Measurements from ENCODE around the gene CTNND2.

Gene CTNND2

GRCh38 chr5:11511878-11512277 lies 392.4 kb downstream of the CTNND2 start:
- no peak for DNase-seq

GRCh38 chr5:11510889-11511288 lies 393.4 kb downstream of the CTNND2 start:
- DNase-seq: no peak

DNA sequence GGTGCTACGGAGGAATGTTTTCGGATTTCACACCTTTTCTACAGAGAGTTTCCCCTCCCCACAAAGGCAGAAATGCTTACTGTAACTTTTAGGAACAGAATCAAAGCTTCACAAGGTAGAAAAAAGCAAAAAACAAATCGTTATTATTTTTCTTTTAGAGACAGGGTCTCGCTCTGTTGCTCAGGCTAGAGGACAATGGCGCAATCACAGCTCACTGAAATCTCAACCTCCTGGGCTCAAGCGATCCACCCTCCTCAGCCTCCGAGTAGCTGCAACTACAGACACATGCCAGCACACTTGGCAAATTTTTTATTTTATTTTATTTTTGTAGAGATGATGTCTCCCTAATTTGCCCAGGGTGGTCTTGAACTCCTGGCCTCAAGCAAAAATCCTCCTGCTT lies 394.5 kb downstream of the CTNND2 start:
- DNase-seq: no peak

DNA sequence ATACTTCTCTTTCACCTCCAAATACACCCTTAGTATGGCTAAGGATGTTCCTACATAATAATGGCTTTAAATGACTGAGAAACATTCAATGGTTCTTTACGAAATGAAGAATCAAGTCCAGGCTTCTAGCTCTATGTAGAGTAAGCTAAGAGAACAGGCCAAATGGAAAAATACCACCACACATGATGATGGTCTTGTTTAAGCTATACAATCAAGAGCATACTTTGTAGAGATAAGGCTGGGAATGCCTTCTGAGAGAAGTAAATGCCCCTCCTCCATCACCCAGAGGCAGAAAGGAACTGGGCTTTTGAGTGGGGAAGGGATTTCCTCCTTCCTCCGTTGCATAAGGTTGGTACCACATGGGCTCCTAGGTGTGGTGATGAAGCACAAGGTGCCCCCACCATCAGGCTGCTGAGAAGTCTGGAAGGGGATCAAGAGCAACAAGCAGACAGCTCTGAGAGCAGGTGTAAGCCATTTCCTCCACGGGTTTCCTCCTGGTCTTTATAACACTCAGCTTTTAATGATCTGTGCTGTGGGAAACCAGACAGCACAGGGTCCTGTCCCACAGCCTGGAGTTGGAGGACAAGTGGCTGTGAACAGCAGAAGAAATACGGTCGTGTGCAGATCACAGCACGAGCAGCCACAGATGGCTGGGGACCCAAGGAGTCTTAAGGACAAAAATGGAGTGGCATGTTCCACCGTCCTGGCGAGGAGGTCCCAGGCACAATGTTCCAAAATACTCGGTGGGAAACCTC lies 396.9 kb downstream of the CTNND2 start:
- no peak for DNase-seq

GRCh38 chr5:11504886-11505193 lies 399.4 kb downstream of the CTNND2 start:
- no peak for DNase-seq

DNA sequence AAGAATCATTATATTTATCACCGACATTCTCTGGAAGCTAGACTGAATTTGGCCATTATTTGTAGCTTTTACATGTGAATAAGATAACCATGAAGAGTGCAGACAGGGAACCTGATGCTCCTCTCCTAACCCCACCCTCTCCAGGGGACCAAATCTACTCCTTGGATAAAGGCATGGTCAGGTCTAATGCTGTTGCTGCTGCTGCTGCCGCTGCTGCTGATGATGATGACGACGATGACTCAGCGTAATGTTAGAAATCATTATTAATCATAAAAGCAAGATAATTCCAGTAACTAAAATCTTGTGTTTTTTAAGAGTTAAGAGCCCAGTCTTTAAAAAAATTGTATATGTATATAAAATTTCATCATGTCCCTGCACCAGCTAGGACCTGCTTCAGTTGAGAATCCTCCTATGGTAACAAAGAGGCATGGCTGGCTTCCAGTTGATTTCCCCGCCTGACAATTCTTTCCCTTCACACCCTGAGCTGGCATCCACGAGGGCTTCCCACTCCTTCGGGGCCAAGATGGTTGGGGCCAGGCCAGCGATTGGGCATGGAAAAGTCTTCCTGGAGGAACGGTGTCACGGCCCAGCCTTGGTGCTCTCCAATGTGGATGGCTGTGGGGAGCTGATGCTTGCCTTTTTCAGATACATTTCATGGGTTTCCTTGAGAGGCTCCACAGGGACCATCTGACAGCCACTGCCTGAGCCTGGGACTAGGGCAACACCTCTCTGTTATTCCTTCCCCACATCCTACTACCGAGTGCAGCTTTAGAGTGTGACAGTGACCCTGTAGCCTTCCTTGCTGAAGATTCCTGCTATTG lies 400.0 kb downstream of the CTNND2 start:
- no peak for DNase-seq

GRCh38 chr5:11502783-11503182 lies 401.5 kb downstream of the CTNND2 start:
- no peak for DNase-seq

GRCh38 chr5:11497651-11498050 lies 406.6 kb downstream of the CTNND2 start:
- DNase-seq: no peak

DNA sequence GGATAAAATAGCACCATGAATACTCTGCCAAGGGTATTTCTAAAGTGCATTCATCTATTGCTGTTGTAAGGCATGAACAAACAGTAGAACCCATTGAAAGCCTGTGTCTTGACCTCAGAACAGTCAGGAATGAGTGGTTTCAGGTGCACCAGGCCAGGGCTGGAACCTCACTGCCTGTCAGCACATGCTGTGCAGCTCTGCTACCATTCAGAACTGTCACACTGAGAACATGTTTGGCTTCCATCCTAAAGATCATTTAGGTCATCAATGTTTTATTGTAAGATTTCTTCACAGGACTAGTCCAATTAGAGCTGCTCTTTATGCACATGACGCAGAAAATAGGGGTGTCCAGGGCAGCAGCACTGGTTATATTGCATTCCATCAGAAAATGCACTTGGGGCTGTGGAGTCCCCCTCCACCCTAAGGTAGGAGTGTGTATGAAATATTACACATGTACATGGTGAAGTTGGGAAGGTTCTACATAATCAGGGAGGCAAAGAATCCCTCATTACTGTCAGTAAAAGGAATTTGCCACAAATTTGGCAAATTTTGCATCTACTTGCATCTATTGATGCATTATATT lies 408.0 kb downstream of the CTNND2 start:
- DNase-seq: no peak

- peak in 2 of 4 experiments; percentile 18 to 35 for DNase-seq
These were observed 409.9 kb downstream of the CTNND2 start for GRCh38 chr5:11494340-11494739.

DNA sequence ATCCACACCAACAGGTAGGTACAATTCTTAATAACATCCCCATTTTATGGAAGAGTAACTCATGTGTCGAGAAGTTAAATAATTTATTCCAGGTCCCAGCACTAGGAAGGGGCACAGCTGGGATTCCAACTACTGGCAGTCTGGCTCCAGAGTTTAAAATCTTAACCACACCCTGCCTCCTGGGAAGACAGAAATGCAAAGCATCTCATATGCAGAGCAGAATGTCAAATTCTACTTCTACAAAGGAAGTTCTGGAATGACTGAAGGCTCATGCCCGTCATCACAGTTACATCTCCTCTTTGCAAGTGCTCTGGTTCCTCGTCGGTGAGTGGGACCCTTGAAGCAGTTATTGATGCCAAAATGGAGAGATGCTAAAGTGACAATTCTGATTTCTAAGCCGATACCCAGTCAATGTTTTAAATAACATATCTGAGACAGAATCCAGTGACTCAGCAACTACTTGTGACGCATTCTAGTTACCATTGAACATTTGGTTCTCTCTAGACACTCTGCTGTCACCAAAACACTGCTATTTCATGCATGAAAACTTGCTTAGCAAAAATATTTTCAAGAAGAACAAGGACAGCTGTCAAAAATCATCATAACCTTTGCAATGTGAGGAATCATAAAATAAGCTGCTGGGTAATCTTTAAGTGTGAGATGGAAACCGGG lies 412.7 kb downstream of the CTNND2 start:
- no peak for DNase-seq

GRCh38 chr5:11483630-11484029 lies 420.6 kb downstream of the CTNND2 start:
- no peak for DNase-seq

DNA sequence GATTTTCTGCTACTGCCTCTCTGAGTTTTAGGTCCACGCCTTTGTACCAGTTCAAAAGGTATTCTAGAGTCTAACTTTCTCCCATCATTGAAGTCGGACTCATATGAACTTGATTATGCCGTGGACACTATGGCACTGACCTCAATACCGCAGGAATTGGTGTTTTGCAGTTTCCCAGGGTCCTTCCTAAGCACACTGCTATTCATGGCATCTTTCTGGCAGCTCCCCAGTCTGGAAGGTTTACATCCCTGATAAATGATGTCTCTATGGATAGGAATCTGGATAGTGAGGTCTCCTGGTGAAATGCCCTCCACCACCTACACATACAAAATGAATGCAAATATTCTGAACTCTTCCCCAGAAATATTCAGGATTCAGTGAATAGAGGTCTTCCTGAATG lies 422.2 kb downstream of the CTNND2 start:
- no peak for DNase-seq

DNA sequence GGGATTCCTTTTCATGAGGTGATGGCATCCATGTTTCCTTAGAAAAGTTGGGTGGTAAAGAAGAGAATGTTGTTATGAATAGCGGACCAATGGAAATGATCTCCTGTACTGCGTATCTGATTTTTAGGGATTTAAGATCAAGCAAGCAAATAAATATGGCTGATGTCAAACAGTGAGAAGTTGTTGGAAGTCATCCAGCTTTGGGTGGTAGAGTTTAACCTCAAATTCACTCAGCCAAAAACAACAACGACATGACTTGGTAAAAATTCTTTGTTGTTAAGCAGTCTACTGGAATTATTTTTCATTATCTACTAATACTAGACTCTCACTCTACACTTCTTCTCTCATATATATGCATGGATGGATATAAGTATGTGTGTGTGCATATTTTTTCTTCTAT lies 426.5 kb downstream of the CTNND2 start:
- DNase-seq: no peak

DNA sequence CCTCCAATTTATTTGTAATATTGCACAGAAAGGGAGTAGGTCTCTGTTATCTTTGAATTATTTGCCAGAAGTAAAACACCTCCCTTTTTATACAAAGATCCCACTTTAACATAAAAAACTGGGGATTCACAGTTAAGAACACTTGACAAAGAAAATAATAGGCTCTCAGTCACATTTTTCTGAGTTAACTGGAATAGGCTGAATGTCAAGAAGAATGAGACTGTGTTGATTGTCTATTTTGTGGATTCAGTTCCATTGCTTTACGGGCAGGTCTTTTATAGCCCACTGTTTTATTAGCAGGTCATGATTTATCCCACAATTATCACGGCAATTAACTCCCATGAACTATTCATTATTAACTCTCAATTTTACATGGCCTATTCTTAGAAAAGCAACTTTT lies 427.4 kb downstream of the CTNND2 start:
- no peak for DNase-seq

DNA sequence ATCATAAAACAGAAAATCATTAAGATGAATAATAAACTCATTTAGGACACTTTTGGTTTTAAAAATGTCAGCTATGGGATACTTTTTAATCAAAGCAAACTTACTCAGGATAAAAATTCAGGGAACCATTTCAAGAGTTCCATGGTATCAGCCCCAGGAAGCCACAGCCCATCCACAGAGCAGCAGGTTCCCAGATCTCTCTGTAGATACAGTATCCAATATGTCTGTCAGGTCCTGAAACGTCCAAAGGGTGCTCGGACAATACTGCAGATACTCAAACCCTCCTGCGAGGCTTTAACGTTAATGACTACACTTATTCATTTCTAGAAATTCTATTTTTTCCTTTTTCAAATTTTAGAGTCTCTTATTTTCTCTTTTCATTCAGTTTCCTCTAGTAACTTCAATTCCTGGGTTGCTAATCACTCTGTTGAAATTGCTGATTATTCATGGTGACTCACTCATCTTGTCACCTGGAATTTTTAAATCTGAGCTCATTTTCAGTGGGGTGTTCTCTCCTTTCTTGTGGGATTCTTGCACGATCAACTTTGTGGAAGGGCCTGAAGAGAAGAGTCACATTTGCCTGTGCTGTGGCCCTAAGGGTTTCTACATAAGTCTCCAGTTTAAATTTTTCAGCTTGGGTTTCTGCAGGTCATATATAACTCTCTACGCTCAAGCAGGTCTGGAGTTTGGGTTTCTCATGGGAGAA lies 435.8 kb downstream of the CTNND2 start:
- DNase-seq: no peak

- DNase-seq: no peak
These were observed 436.7 kb downstream of the CTNND2 start for GRCh38 chr5:11467588-11467987.

- no peak for DNase-seq
These were observed 444.5 kb downstream of the CTNND2 start for GRCh38 chr5:11459716-11460115.

GRCh38 chr5:11455505-11455904 lies 448.7 kb downstream of the CTNND2 start:
- no peak for DNase-seq

DNA sequence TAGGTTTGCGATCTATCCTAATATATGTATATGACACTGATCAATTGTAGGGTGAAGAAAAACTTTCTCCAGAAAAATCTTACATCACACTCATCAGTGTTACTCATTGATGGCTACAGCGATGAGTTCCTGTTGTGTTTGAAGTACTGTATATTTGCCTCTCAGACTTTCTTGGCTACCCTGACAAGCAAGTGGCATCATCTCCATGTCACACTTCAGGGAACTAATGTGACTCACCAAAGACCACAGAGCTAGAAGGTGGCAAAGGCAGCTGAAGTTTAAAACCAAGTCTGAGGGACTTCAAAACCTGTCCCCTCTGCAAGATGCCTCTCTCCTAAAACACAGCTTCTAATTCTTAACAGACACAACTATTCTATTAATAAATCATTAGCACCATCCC lies 451.4 kb downstream of the CTNND2 start:
- no peak for DNase-seq

GRCh38 chr5:11449966-11450365 lies 454.3 kb downstream of the CTNND2 start:
- no peak for DNase-seq

DNA sequence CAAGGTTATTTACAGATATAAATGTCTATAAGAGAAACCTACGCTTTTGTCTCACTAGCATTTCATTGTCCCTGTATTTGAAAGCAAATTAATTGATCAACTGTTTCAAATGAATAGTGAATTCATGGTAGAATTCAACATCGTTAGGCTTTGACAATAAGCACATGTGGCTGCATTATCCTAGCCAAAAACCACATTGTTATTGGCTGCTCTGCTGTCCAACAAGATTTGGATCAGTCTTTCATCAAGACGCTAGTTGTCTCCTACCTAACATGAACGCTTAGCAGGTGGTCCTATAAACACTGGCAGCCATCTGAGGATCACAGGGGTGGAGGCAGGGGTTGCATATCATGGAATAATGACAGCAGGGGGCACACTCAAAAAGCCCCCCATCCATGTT lies 455.0 kb downstream of the CTNND2 start:
- DNase-seq: no peak

- DNase-seq: no peak
These were observed 460.4 kb downstream of the CTNND2 start for GRCh38 chr5:11443831-11444230.
